H9 (cell line): ENCODE measurements around the gene LRRC63. TPM values are rescaled to one million over a fixed set of nuclear protein-coding genes. Genes with fewer than 3 reads are reported as not detected.

Source experiments
- DNase-seq: peaks from one replicate; pipeline ENCODE4 v3.0.0-alpha.2; 2017
- H2AFZ ChIP-seq: one replicate; pipeline ENCODE4 v1.6.1; 2013; ENCODE audit warnings: mild to moderate bottlenecking, low read length, control low read depth, moderate library complexity
- H2AK5ac ChIP-seq: 2 replicates; pipeline ENCODE4 v1.6.1; 2013; ENCODE audit warnings: low read length, control low read depth, mixed read lengths; ENCODE audit not compliant: insufficient read length
- H2BK120ac ChIP-seq: one replicate; pipeline ENCODE4 v1.6.1; 2013; ENCODE audit warnings: low read depth, mild to moderate bottlenecking, low read length, control low read depth, inconsistent platforms; ENCODE audit not compliant: poor library complexity, severe bottlenecking
- H2BK12ac ChIP-seq: 2 replicates; pipeline ENCODE4 v1.6.1; 2013; ENCODE audit warnings: low read length, control low read depth, mixed read lengths, low read depth; ENCODE audit not compliant: insufficient read length
- H2BK15ac ChIP-seq: 2 replicates; pipeline ENCODE4 v1.6.1; 2013; ENCODE audit warnings: low read depth, low read length, control low read depth
- H2BK20ac ChIP-seq: one replicate; pipeline ENCODE4 v1.6.1; 2013; ENCODE audit warnings: low read depth, mild to moderate bottlenecking, low read length, control low read depth, inconsistent platforms; ENCODE audit not compliant: poor library complexity, severe bottlenecking
- H2BK5ac ChIP-seq: 2 replicates; pipeline ENCODE4 v1.6.1; 2013; ENCODE audit warnings: low read length, control low read depth, mixed read lengths; ENCODE audit not compliant: insufficient read length
- H3K14ac ChIP-seq: 2 replicates; pipeline ENCODE4 v1.6.1; 2013; ENCODE audit warnings: low read length, control low read depth; ENCODE audit not compliant: insufficient read depth
- H3K18ac ChIP-seq: 2 replicates; pipeline ENCODE4 v1.6.1; 2013; ENCODE audit warnings: low read depth, mild to moderate bottlenecking, mixed read lengths, low read length, control low read depth; ENCODE audit not compliant: insufficient read length
- H3K23ac ChIP-seq: 2 replicates; pipeline ENCODE4 v1.6.1; 2013; ENCODE audit warnings: low read length, control low read depth, mixed read lengths, low read depth; ENCODE audit not compliant: insufficient read length
- H3K23me2 ChIP-seq: 2 replicates; pipeline ENCODE4 v1.6.1; 2013; ENCODE audit warnings: low read depth, mild to moderate bottlenecking, mixed read lengths, low read length, control low read depth; ENCODE audit not compliant: insufficient read length, poor library complexity, severe bottlenecking
- H3K27ac ChIP-seq: 2 replicates; pipeline ENCODE4 v1.5.1; 2013; ENCODE audit warnings: low read length, control low read depth, mixed read lengths, low read depth; ENCODE audit not compliant: insufficient read length
- H3K27me3 ChIP-seq: 2 replicates; pipeline ENCODE4 v1.6.1; 2013; ENCODE audit warnings: low read length, control low read depth, inconsistent platforms; ENCODE audit not compliant: insufficient read depth
- H3K4ac ChIP-seq: 2 replicates; pipeline ENCODE4 v1.6.1; 2013; ENCODE audit warnings: low read depth, mild to moderate bottlenecking, control low read depth, inconsistent platforms, low read length, moderate library complexity
- H3K4me1 ChIP-seq: 2 replicates; pipeline ENCODE4 v1.6.1; 2013; ENCODE audit warnings: low read length, control low read depth, inconsistent platforms; ENCODE audit not compliant: insufficient read depth
- H3K4me2 ChIP-seq: 2 replicates; pipeline ENCODE4 v1.6.1; 2013; ENCODE audit warnings: low read length, control low read depth, mixed read lengths; ENCODE audit not compliant: insufficient read length, insufficient read depth
- H3K56ac ChIP-seq: 2 replicates; pipeline ENCODE4 v1.6.1; 2013; ENCODE audit warnings: low read depth, mild to moderate bottlenecking, mixed read lengths, low read length, control low read depth; ENCODE audit not compliant: insufficient read length
- H3K79me1 ChIP-seq: 2 replicates; pipeline ENCODE4 v1.6.1; 2013; ENCODE audit warnings: low read depth, mild to moderate bottlenecking, moderate library complexity, low read length, control low read depth, inconsistent platforms; ENCODE audit not compliant: insufficient read depth, poor library complexity, severe bottlenecking
- H3K79me2 ChIP-seq: 2 replicates; pipeline ENCODE4 v1.6.1; 2013; ENCODE audit warnings: low read length, control low read depth, inconsistent platforms; ENCODE audit not compliant: insufficient read depth
- H3K9ac ChIP-seq: 2 replicates; pipeline ENCODE4 v1.6.1; 2013; ENCODE audit warnings: low read length, control low read depth, mixed read lengths; ENCODE audit not compliant: insufficient read length; ENCODE audit errors: extremely low read depth
- H3K9me3 ChIP-seq: one replicate; pipeline ENCODE4 v1.6.1; 2013; ENCODE audit warnings: low read depth, low read length, inconsistent platforms; ENCODE audit not compliant: control insufficient read depth
- H3T11ph ChIP-seq: one replicate; pipeline ENCODE4 v1.6.1; 2013; ENCODE audit warnings: mild to moderate bottlenecking, low read length, control low read depth, inconsistent platforms
- H4K20me1 ChIP-seq: one replicate; pipeline ENCODE4 v1.6.1; 2013; ENCODE audit not compliant: control insufficient read depth, insufficient read length, insufficient read depth
- H4K5ac ChIP-seq: 2 replicates; pipeline ENCODE4 v1.6.1; 2013; ENCODE audit warnings: low read depth, mild to moderate bottlenecking, mixed read lengths, low read length, control low read depth; ENCODE audit not compliant: insufficient read length
- H4K8ac ChIP-seq: replicated peaks from 2 replicates; pipeline ENCODE4 v1.6.1; 2013; ENCODE audit warnings: low read length, control low read depth, mixed read lengths, low read depth; ENCODE audit not compliant: insufficient read length
- H4K91ac ChIP-seq: 2 replicates; pipeline ENCODE4 v1.6.1; 2013; ENCODE audit warnings: low read depth, mild to moderate bottlenecking, moderate library complexity, mixed read lengths, low read length, control low read depth; ENCODE audit not compliant: insufficient read length
- H3K27ac Mint-ChIP-seq, 3 experiments: 2 replicates in 2 of 3; 3 replicates in 1 of 3; pipeline ENCODE4 v1.8.0; 2020 to 2021; ENCODE audit warnings: mixed read lengths in 3 of 3, mild to moderate bottlenecking in 1 of 3, moderate library complexity in 1 of 3
- H3K27me3 Mint-ChIP-seq: 2 replicates; pipeline ENCODE4 v1.8.0; 2021; ENCODE audit warnings: low read depth, mild to moderate bottlenecking, moderate library complexity, mixed read lengths
- H3K36me3 Mint-ChIP-seq, 3 experiments: 2 replicates in 2 of 3; 3 replicates in 1 of 3; pipeline ENCODE4 v1.8.0; 2020 to 2021; ENCODE audit warnings: low read depth in 3 of 3, mixed read lengths in 3 of 3; ENCODE audit not compliant: insufficient read depth in 1 of 3
- H3K4me1 Mint-ChIP-seq, 2 experiments: 2 replicates each; pipeline ENCODE4 v1.8.0; 2020; ENCODE audit warnings: mixed read lengths in 2 of 2
- H3K4me3 Mint-ChIP-seq, 2 experiments: 2 replicates in 1 of 2; 3 replicates in 1 of 2; pipeline ENCODE4 v1.8.0; 2020 to 2021; ENCODE audit warnings: mild to moderate bottlenecking in 2 of 2, mixed read lengths in 2 of 2, moderate library complexity in 1 of 2
- H3K9me3 Mint-ChIP-seq, 2 experiments: 2 replicates in 1 of 2; 3 replicates in 1 of 2; pipeline ENCODE4 v1.8.0; 2020; ENCODE audit warnings: mild to moderate bottlenecking in 2 of 2, mixed read lengths in 2 of 2, moderate library complexity in 1 of 2
- CTCF ChIP-seq: fragments of 200-600 bp; sonication (generic); conservative IDR thresholded peaks from 3 replicates; pipeline ENCODE4 v1.8.0; 2021; ENCODE audit warnings: antibody characterized with exemption, mild to moderate bottlenecking
- WGBS: extraction: QIAGEN DNeasy Blood & Tissue Kit; methylation state at CpG from one replicate; pipeline ENCODE4 v1.1.7; 2013; ENCODE audit warnings: missing lambda C conversion rate, low lambda C conversion rate, mixed read lengths; ENCODE audit not compliant: insufficient read length; ENCODE audit errors: extremely low coverage; 5-methylcytosine and 5-hydroxymethylcytosine counted together
- total RNA-seq: library from RNA; stranded (reverse); gene quantifications from 2 replicates; pipeline ENCODE4 v1.2.1, GENCODE V29; 2021

Gene LRRC63
- total RNA-seq, 1 experiment from 2014 or later = not detected

GRCh38 chr13:46232281-46232680 is 20.6 kb downstream of the LRRC63 start:
- H3K36me3 Mint-ChIP-seq = peaks cover 0 to 12% (median 0%) of the 10 kb centered on the region in 3 experiments; a peak in 2 of 7 replicates
- no peak overlapping the region for H3K27ac Mint-ChIP-seq
- H3K27me3 Mint-ChIP-seq = no peaks in the 10 kb centered on the region; the same call in 1 of the 2 replicates
- Histone ChIP-seq H2BK120ac (no peak overlapping the region), H2BK15ac (no peak overlapping the region), H4K91ac (no peak overlapping the region), H3K23me2 (no peaks in the 10 kb centered on the region), H2AK5ac (no peak overlapping the region), H4K20me1 (no peaks in the 10 kb centered on the region), H4K5ac (no peak overlapping the region), H3K27me3 (no peaks in the 10 kb centered on the region), H3K79me2 (no peaks in the 10 kb centered on the region), H2BK20ac (no peak overlapping the region), H3K23ac (no peak overlapping the region), H3K14ac (no peak overlapping the region), H3K56ac (no peak overlapping the region), H3K4me2 (no peak overlapping the region), H3K9ac (no peak overlapping the region), H3T11ph (no peak overlapping the region), H3K27ac (no peak overlapping the region), H4K8ac (no peak overlapping the region), H3K18ac (no peak overlapping the region), H2BK12ac (no peak overlapping the region), H3K4me1 (no peaks in the 10 kb centered on the region), H3K79me1 (no peaks in the 10 kb centered on the region), H3K9me3 (no peaks in the 10 kb centered on the region), H3K4ac (no peak overlapping the region), H2BK5ac (no peak overlapping the region), H2AFZ (no peak overlapping the region)
- WGBS = no CpG with 5 or more reads among the region's 3 CpGs
- H3K4me1 Mint-ChIP-seq = no peaks in the 10 kb centered on the region
- peaks cover 2 to 7% of the 10 kb centered on the region in 2 experiments for H3K9me3 Mint-ChIP-seq
- no peak overlapping the region for H3K4me3 Mint-ChIP-seq
- DNase-seq = no peak
- no peak for TF ChIP-seq CTCF
